H1 (cell line): ENCODE results near the gene HOATZ. TPM values are rescaled to one million over a fixed set of nuclear protein-coding genes. Genes with fewer than 3 reads are reported as not detected.
A peak's percentile ranks its signal among the peaks of the same experiment; 100 is the strongest.

Experiments
- CTCF ChIA-PET: fragments of 300-600 bp; sonication (Branson Sonifier 250); formaldehyde crosslinking; loops from one replicate; lab custom pipeline; 2021; ENCODE audit not compliant: partially characterized antibody; lab: Charles Lee
- POLR2A ChIA-PET: fragments of 300-600 bp; sonication (Branson Sonifier 250); formaldehyde crosslinking; loops from one replicate; lab custom pipeline; 2021; ENCODE audit warnings: inconsistent platforms; ENCODE audit not compliant: partially characterized antibody; lab: Charles Lee
- DNase-seq, 2 experiments: peaks; one replicate each; pipeline versions ENCODE4 v3.0.0 to v3.0.0-alpha.2; 2010 to 2022; ENCODE audit warnings: low spot score in 2 of 2, low read depth in 1 of 2, mixed read lengths in 1 of 2
- FAIRE-seq: peaks from 2 replicates; lab custom pipeline; 2011; peaks lifted over from hg19 to GRCh38; lab: Jason Lieb, UNC
- H2AFZ ChIP-seq: 2 replicates; pipeline ENCODE4 v1.8.1; 2012; ENCODE audit warnings: low read length, inconsistent platforms
- H2AK5ac ChIP-seq: 2 replicates; pipeline ENCODE4 v1.6.1; 2013; ENCODE audit warnings: low read depth, low read length
- H2BK120ac ChIP-seq: replicated peaks from 2 replicates; pipeline ENCODE3; 2013; ENCODE audit warnings: low read depth, low read length, inconsistent platforms
- H2BK12ac ChIP-seq: 2 replicates; pipeline ENCODE4 v1.6.1; 2013; ENCODE audit warnings: low read depth, low read length
- H2BK15ac ChIP-seq: 2 replicates; pipeline ENCODE4 v1.6.1; 2013; ENCODE audit warnings: low read length
- H2BK20ac ChIP-seq: 2 replicates; pipeline ENCODE4 v1.6.1; 2013; ENCODE audit warnings: low read length
- H2BK5ac ChIP-seq: 2 replicates; pipeline ENCODE4 v1.6.1; 2013; ENCODE audit warnings: low read depth, low read length
- H3K14ac ChIP-seq: 2 replicates; pipeline ENCODE4 v1.6.1; 2013; ENCODE audit warnings: inconsistent platforms; ENCODE audit not compliant: insufficient read length
- H3K18ac ChIP-seq: 2 replicates; pipeline ENCODE4 v1.6.1; 2013; ENCODE audit warnings: low read length; ENCODE audit errors: extremely low read depth
- H3K23ac ChIP-seq: 2 replicates; pipeline ENCODE4 v1.6.1; 2013; ENCODE audit warnings: inconsistent platforms; ENCODE audit not compliant: insufficient read length
- H3K23me2 ChIP-seq: 2 replicates; pipeline ENCODE4 v1.6.1; 2013; ENCODE audit warnings: low read depth, low read length
- H3K27ac ChIP-seq: 2 replicates; pipeline ENCODE4 v1.6.1; 2011; ENCODE audit warnings: low read depth, low read length, inconsistent platforms
- H3K27me3 ChIP-seq, 4 experiments: replicated peaks in 1 of 4; 1 replicate in 1 of 4; 2 replicates in 3 of 4; pipeline versions ENCODE4 v1.6.1 to v1.8.1; 2011 to 2013; ENCODE audit warnings: low read length in 3 of 4, mild to moderate bottlenecking in 3 of 4, inconsistent platforms in 2 of 4, mixed read lengths in 2 of 4, moderate library complexity in 1 of 4; ENCODE audit not compliant: control insufficient read depth in 3 of 4, insufficient read depth in 3 of 4; ENCODE audit errors: extremely low read depth in 1 of 4
- H3K36me3 ChIP-seq, 4 experiments: 2 replicates each; pipeline versions ENCODE4 v1.6.1 to v1.8.1; 2011 to 2013; ENCODE audit warnings: mild to moderate bottlenecking in 4 of 4, low read length in 3 of 4, moderate library complexity in 2 of 4, control low read depth in 1 of 4, inconsistent platforms in 1 of 4; ENCODE audit not compliant: insufficient read depth in 4 of 4, control insufficient read depth in 2 of 4
- H3K4ac ChIP-seq: replicated peaks from 2 replicates; pipeline ENCODE3; 2013; ENCODE audit warnings: low read length, low read depth, mixed read lengths, inconsistent platforms; ENCODE audit not compliant: insufficient read length
- H3K4me1 ChIP-seq, 4 experiments: replicated peaks in 1 of 4; 1 replicate in 1 of 4; 2 replicates in 3 of 4; pipeline versions ENCODE4 v1.6.1 to v1.8.1; 2011 to 2013; ENCODE audit warnings: low read length in 3 of 4, inconsistent platforms in 2 of 4, mixed read lengths in 1 of 4; ENCODE audit not compliant: insufficient read depth in 4 of 4, control insufficient read depth in 3 of 4
- H3K4me2 ChIP-seq, 2 experiments: 2 replicates each; pipeline versions ENCODE4 v1.6.1 to v1.8.1; 2011 to 2013; ENCODE audit warnings: low read depth in 2 of 2, low read length in 2 of 2, control low read depth in 1 of 2, inconsistent platforms in 1 of 2, mild to moderate bottlenecking in 1 of 2; ENCODE audit not compliant: insufficient read depth in 1 of 2
- H3K4me3 ChIP-seq, 4 experiments: fragments of 200-600, 300-600 bp in 1 of 4; sonication (generic), shearing (Covaris generic), sonication (Bioruptor Twin) in 1 of 4; 2 replicates each; pipeline versions ENCODE4 v1.5.1 to v1.8.1; 2011 to 2016; ENCODE audit warnings: low read length in 4 of 4, low read depth in 3 of 4, control low read depth in 2 of 4, inconsistent platforms in 2 of 4, mild to moderate bottlenecking in 2 of 4, mixed read lengths in 1 of 4, moderate library complexity in 1 of 4; ENCODE audit not compliant: insufficient read depth in 2 of 4; ENCODE audit errors: extremely low read depth in 1 of 4
- H3K56ac ChIP-seq: replicated peaks from 2 replicates; pipeline ENCODE3; 2013; ENCODE audit warnings: low read depth, mild to moderate bottlenecking, mixed read lengths, low read length, inconsistent platforms; ENCODE audit not compliant: insufficient read length
- H3K79me1 ChIP-seq: 2 replicates; pipeline ENCODE4 v1.6.1; 2013; ENCODE audit warnings: low read depth, low read length, control low read depth
- H3K79me2 ChIP-seq, 2 experiments: 2 replicates each; pipeline versions ENCODE4 v1.6.1 to v1.8.1; 2012 to 2013; ENCODE audit warnings: low read length in 2 of 2, mild to moderate bottlenecking in 2 of 2, inconsistent platforms in 1 of 2; ENCODE audit not compliant: insufficient read depth in 2 of 2, control insufficient read depth in 1 of 2
- H3K9ac ChIP-seq, 4 experiments: replicated peaks in 1 of 4; 1 replicate in 1 of 4; 2 replicates in 3 of 4; pipeline versions ENCODE4 v1.6.1 to v1.8.1; 2011 to 2013; ENCODE audit warnings: low read depth in 3 of 4, low read length in 3 of 4, control low read depth in 2 of 4, mild to moderate bottlenecking in 2 of 4, moderate library complexity in 2 of 4, inconsistent platforms in 1 of 4; ENCODE audit errors: extremely low read depth in 1 of 4
- H3K9me3 ChIP-seq, 2 experiments: 2 replicates each; pipeline versions ENCODE4 v1.6.1 to v1.8.1; 2012 to 2013; ENCODE audit warnings: mild to moderate bottlenecking in 2 of 2, moderate library complexity in 2 of 2, control low read depth in 1 of 2, inconsistent platforms in 1 of 2, low read depth in 1 of 2, low read length in 1 of 2, mixed read lengths in 1 of 2; ENCODE audit not compliant: insufficient read depth in 2 of 2
- H4K20me1 ChIP-seq, 2 experiments: replicated peaks in 1 of 2; 2 replicates each; pipeline versions ENCODE3 to v1.8.1; 2011 to 2013; ENCODE audit warnings: inconsistent platforms in 2 of 2, low read length in 2 of 2, mild to moderate bottlenecking in 1 of 2; ENCODE audit not compliant: insufficient read depth in 2 of 2, control insufficient read depth in 1 of 2
- H4K5ac ChIP-seq: 2 replicates; pipeline ENCODE4 v1.6.1; 2013; ENCODE audit warnings: low read length, low read depth, mixed read lengths, inconsistent platforms; ENCODE audit not compliant: insufficient read length
- H4K8ac ChIP-seq: 2 replicates; pipeline ENCODE4 v1.8.0; 2013; ENCODE audit warnings: mild to moderate bottlenecking, moderate library complexity, low read length, inconsistent platforms; ENCODE audit not compliant: insufficient read depth; ENCODE audit errors: extremely low read depth
- H4K91ac ChIP-seq: replicated peaks from 2 replicates; pipeline ENCODE3; 2013; ENCODE audit warnings: low read length, mixed read lengths, inconsistent platforms; ENCODE audit not compliant: insufficient read length
- BCL11A ChIP-seq, 2 experiments: IDR thresholded peaks; one replicate each; pipeline ENCODE4 v1.6.1; 2011; ENCODE audit warnings: low read depth in 2 of 2, low read length in 2 of 2, mild to moderate bottlenecking in 2 of 2
- TBP ChIP-seq: IDR thresholded peaks from 2 replicates; pipeline ENCODE4 v1.6.1; 2011; ENCODE audit warnings: low read depth, low read length, improper control_type of control experiment
- WGBS, 2 experiments: shearing (Covaris generic) in 1 of 2; methylation state at CpG; one replicate each; pipeline versions ENCODE4 v1.1.6 to v1.1.7; 2013 to 2015; ENCODE audit warnings: low lambda C conversion rate in 2 of 2, mixed read lengths in 2 of 2, inconsistent platforms in 1 of 2, low coverage in 1 of 2, missing lambda C conversion rate in 1 of 2; ENCODE audit not compliant: insufficient replicate concordance in 2 of 2, insufficient coverage in 1 of 2, insufficient read length in 1 of 2; ENCODE audit errors: extremely low coverage in 1 of 2, missing lambda C conversion rate in 1 of 2; 5-methylcytosine and 5-hydroxymethylcytosine counted together
- polyA plus RNA-seq, 7 experiments: library from polyadenylated mRNA; depleted of rRNA in 3 of 7; stranded (reverse) in 5 of 7; unstranded in 2 of 7; fragments of >200 nt in 5 of 7; fragments of 200-250 nt in 2 of 7; gene quantifications; 1 replicate in 5 of 7; 2 replicates in 1 of 7; 4 replicates in 1 of 7; pipeline versions ENCODE4 v1.2.1 to v1.2.3, GENCODE V29; 2011 to 2013; ENCODE audit warnings: missing spikeins in 2 of 7, mixed read lengths in 2 of 7
- total RNA-seq: library from RNA; stranded (reverse); fragmentation: NEBNext Ultra II Directional; extraction: Animal tissue kit (Norgen Biotek cat#: 25700); gene quantifications from 2 replicates; pipeline ENCODE4 v1.2.1, GENCODE V29; 2021

The HOATZ gene
- total and polyA plus RNA-seq, 2 of the 8 experiments (the other 6 are each of a cell fraction or from before 2014, with no cell fraction given) = not detected

GRCh38 chr11:111559800-111560464, 45.4 kb downstream of the HOATZ start:
- no peaks in the 10 kb centered on the region for H3K79me1 ChIP-seq
- no peak overlapping the region for H3K27ac ChIP-seq
- no peak overlapping the region for H3K4me3 ChIP-seq
- H3K23ac ChIP-seq = no peak overlapping the region
- TF ChIP-seq TBP = no peak
- no peak for TF ChIP-seq BCL11A (IDR thresholded peaks at IDR 0.05; ENCODE audit: low read depth in 2 of 2, low read length in 2 of 2)
- H2BK15ac ChIP-seq = 0 out of 2 replicates have a peak overlapping the region, but pooled peaks have one; percentile 10
- no peak for FAIRE-seq
- no peaks in the 10 kb centered on the region for H4K20me1 ChIP-seq
- H4K91ac ChIP-seq = no peak overlapping the region
- peaks cover 0 to 6% (median 4%) of the 10 kb centered on the region in 4 experiments; a peak in 4 of 7 replicates for H3K4me1 ChIP-seq
- H2BK5ac ChIP-seq = peak overlapping the region; percentile 38; the same call in 1 of the 2 replicates
- no peak overlapping the region for H3K18ac ChIP-seq
- H4K8ac ChIP-seq = no peak overlapping the region
- H2BK12ac ChIP-seq = no peak overlapping the region
- no peak overlapping the region for H3K56ac ChIP-seq
- no peak overlapping the region for H2BK20ac ChIP-seq
- 92% methylated on average over 11 of the region's 11 CpGs; no CpG with 5 or more reads in 1 of the 2 experiments for WGBS, 2 experiments
- no peak overlapping the region for H2AK5ac ChIP-seq
- no peaks in the 10 kb centered on the region for H3K79me2 ChIP-seq
- H3K23me2 ChIP-seq = no peaks in the 10 kb centered on the region
- peaks cover 0 to 13% (median 6%) of the 10 kb centered on the region in 4 experiments; a peak in 3 of 8 replicates for H3K36me3 ChIP-seq
- H3K27me3 ChIP-seq = no peaks in the 10 kb centered on the region
- POLR2A ChIA-PET = interaction anchor here (0.7 to 0.8 kb wide), 2 partner anchors 18 to 1358 kb away, joined by 3 read pairs; no protein-coding TSS in a partner anchor
- no peak overlapping the region for H3K9ac ChIP-seq
- no peak overlapping the region for H2AFZ ChIP-seq
- no peak overlapping the region for H3K4ac ChIP-seq
- H3K4me2 ChIP-seq = no peak overlapping the region
- no peak overlapping the region for H3K14ac ChIP-seq
- no peak for DNase-seq
- H2BK120ac ChIP-seq = no peak overlapping the region
- peaks cover 8% of the 10 kb centered on the region in 2 experiments; a peak in 3 of 4 replicates for H3K9me3 ChIP-seq
- CTCF ChIA-PET = interaction anchor here (0.6 to 3.7 kb wide), 8 partner anchors 10 to 217 kb away, joined by 3 to 15 read pairs (median 3); no protein-coding TSS in a partner anchor
- no peak overlapping the region for H4K5ac ChIP-seq
